ENCODE data around the gene DDX10. TPM values are rescaled to one million over a fixed set of nuclear protein-coding genes. Genes with fewer than 3 reads are reported as not detected.
A peak's percentile ranks its signal among the peaks of the same experiment; 100 is the strongest.

Gene DDX10
- total and polyA plus RNA-seq, 8 donors, result 16.5 to 32.8 (median 28.9) TPM

DNA sequence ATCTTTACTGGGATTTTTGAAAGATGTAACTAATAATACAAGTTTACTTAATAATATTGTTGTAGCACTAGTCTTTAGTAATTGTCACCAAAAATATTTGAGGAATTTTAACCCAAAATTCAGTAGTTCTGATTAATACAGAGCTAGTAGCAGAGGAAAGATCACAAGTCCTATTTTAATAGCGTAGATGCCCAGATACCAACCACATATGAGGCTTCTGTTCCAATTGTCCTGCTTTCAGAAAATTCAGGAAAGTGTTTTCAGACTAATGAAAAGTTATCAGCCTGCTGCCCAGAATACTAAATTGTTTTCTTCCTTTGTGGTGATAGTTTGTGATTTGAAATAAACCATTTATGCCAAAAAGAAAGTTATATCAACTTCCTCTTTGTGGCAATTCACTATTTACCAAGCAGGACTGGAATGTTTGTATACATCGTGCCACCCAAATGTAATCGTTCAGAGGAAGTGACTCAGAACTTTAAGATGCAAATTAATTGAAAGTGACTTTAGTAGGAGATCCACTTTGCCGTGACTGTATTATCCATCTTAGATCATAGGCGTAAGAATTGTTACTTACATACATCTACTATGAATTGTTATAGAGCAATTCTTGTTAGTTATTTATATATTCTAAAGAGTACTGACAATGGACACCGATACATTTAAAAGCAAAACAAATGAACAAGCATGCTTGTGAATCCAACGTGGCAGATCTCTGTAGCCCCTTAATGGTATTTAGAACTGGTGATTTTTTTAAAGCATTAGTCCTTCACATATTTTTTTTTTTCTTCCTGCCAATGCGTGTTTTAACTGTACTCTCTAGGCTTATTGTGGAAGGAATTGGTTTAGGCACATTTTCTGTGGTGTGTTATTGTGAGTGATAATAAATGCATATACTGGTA lies 231.0 kb downstream of the DDX10 start:
- TF ChIP-seq, protein P1, sequence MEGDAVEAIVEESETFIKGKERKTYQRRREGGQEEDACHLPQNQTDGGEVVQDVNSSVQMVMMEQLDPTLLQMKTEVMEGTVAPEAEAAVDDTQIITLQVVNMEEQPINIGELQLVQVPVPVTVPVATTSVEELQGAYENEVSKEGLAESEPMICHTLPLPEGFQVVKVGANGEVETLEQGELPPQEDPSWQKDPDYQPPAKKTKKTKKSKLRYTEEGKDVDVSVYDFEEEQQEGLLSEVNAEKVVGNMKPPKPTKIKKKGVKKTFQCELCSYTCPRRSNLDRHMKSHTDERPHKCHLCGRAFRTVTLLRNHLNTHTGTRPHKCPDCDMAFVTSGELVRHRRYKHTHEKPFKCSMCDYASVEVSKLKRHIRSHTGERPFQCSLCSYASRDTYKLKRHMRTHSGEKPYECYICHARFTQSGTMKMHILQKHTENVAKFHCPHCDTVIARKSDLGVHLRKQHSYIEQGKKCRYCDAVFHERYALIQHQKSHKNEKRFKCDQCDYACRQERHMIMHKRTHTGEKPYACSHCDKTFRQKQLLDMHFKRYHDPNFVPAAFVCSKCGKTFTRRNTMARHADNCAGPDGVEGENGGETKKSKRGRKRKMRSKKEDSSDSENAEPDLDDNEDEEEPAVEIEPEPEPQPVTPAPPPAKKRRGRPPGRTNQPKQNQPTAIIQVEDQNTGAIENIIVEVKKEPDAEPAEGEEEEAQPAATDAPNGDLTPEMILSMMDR (IDR thresholded peaks at IDR 0.05), result no peak
- DNase-seq, result no peak
- ATAC-seq, result peak; percentile 29
- H3K9me3 ChIP-seq, result no peaks in the 10 kb centered on the region
- H3K36me3 ChIP-seq, result no peaks in the 10 kb centered on the region
- no peak overlapping the region for H3K4me3 ChIP-seq
- H3K27ac ChIP-seq, result no peak overlapping the region
- H3K4me1 ChIP-seq, result peaks cover 0 to 5% of the 10 kb centered on the region in 2 donors
- no peaks in the 10 kb centered on the region for H3K27me3 ChIP-seq
- intact Hi-C loops (cut with DNase I), result no loop called here

DNA sequence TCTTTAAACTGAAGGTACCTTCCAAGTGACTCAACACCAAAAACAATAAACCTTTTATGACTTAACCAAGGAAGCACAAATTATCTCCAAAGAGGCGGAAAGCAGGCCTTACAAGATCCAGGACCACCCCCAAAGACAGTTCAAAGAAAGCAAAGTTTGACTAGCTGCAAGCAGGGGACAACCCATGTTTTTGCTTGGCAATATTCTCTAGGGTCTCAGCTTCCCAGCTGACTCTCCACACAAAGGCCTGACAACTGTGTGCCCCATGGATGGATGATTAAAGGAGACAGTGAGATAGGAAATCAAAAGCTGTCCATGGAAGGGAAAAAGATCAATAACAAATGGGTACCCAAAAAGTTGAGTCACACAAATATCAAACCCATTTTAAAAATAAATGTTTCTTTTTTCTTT lies 232.2 kb downstream of the DDX10 start:
- no peak for DNase-seq
- ATAC-seq, result no peak
- H3K9me3 ChIP-seq, result no peaks in the 10 kb centered on the region
- TF ChIP-seq, protein P1 (IDR thresholded peaks at IDR 0.05), result no peak
- no peak overlapping the region for H3K27ac ChIP-seq
- H3K4me3 ChIP-seq, result no peak overlapping the region
- intact Hi-C loops (cut with DNase I), result no loop called here
- no peaks in the 10 kb centered on the region for H3K27me3 ChIP-seq
- H3K36me3 ChIP-seq, result no peaks in the 10 kb centered on the region
- peaks cover 0 to 5% of the 10 kb centered on the region in 2 donors for H3K4me1 ChIP-seq

DNA sequence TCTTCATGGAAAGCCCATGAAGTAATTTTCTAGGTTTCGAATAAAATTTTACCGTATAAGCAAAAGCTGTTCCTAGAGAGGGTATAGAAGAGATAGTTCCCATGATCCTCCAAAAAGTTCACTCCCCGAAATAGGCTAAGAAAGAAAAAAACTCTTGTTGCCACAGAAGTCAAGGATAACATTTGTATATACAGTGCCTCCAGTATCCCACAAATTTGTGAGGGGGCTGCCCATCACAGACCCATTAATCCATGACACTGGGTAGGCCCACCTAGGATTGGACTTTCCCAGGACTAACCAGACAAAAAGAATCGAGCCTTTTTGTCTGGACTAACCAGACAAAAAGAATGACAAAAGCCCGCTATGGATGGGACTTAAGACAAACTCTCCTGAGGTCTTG lies 233.0 kb downstream of the DDX10 start:
- Histone ChIP-seq H3K36me3 (no peaks in the 10 kb centered on the region), H3K27ac (no peak overlapping the region), H3K4me3 (no peak overlapping the region), H3K9me3 (no peaks in the 10 kb centered on the region), H3K4me1 (peaks cover 0 to 5% of the 10 kb centered on the region in 2 donors), H3K27me3 (no peaks in the 10 kb centered on the region)
- ATAC-seq (no peak), DNase-seq (no peak)
- TF ChIP-seq, protein P1 (IDR thresholded peaks at IDR 0.05), result no peak
- intact Hi-C loops (cut with DNase I), result no loop called here

DNA sequence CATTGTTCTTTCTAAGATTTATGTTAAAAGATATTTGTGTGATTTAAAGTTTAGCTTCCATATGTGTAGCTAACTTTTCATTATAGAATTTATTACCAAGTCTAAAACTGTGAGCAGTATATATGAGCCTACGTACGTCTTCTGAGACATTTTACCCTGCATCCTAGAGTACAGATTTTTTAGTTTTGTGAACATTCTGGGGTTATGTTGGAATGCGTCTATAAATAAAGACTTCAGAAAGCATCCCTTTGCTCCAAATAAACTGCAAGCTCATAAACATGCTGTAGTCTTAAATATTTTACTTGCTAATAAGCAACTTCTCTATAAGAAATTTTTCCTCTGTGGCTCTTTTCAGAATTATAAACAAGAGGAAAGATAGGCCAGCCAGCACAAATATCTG lies 236.5 kb downstream of the DDX10 start:
- intact Hi-C loops (cut with DNase I), result no loop called here
- ATAC-seq, result no peak

DNA sequence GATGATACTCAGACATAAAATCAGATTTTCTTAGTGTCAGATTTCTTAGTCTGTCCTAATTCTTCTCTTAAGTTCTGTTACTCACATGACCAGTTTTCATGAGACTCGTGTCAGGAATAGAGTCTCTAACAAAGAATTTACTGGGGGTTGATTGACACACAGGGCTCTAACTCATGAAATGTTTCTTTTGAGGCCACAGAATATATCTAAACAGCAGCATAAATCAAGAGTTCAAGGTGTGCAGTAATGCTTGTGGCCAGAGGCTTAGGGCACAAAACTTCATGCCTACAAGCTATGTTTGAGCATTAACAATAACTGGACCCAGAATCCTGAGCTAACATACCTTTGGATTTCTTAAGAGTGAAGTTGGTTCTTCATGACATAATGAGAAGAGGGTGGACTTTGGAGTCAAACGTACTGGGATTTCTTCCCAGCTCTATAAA lies 237.2 kb downstream of the DDX10 start:
- Histone ChIP-seq H3K4me3 (no peak overlapping the region), H3K9me3 (no peaks in the 10 kb centered on the region), H3K4me1 (no peaks in the 10 kb centered on the region), H3K27ac (no peak overlapping the region), H3K27me3 (no peaks in the 10 kb centered on the region), H3K36me3 (no peaks in the 10 kb centered on the region)
- no peak for DNase-seq
- TF ChIP-seq, protein P1 (IDR thresholded peaks at IDR 0.05), result no peak
- intact Hi-C loops (cut with DNase I), result no loop called here
- ATAC-seq, result no peak

More for the DNA sequence above, 236.5 kb downstream of the DDX10 start:
- no peak for DNase-seq
- H3K9me3 ChIP-seq, result no peaks in the 10 kb centered on the region
- H3K4me1 ChIP-seq, result no peaks in the 10 kb centered on the region
- no peaks in the 10 kb centered on the region for H3K36me3 ChIP-seq
- no peak overlapping the region for H3K27ac ChIP-seq
- H3K27me3 ChIP-seq, result no peaks in the 10 kb centered on the region
- TF ChIP-seq, protein P1 (IDR thresholded peaks at IDR 0.05), result no peak
- no peak overlapping the region for H3K4me3 ChIP-seq

Data from left lung (tissue), 10 donors.